Vein endothelial cell (primary cell): Measurements from ENCODE around the gene RTBDN. TPM values are rescaled to one million over a fixed set of nuclear protein-coding genes. Genes with fewer than 3 reads are reported as not detected.

Experiments
- small RNA-seq: library from RNA; depleted of rRNA; stranded (forward); fragments of <200 nt; gene quantifications from one replicate; pipeline ENCODE3, GENCODE V24; 2012
- total RNA-seq: library from RNA; depleted of rRNA; stranded (reverse); fragments of >200 nt; gene quantifications from 2 replicates; pipeline ENCODE4 v1.2.3, GENCODE V29; 2012

The RTBDN gene
- not detected in 2 replicates for total RNA-seq

GRCh38 chr19:12834566-12834943 lies at the start of gene RTBDN:
TSS of gene RTBDN (minus strand) at chr19:12834579. CDS start at chr19:12829979, 4,600 bp downstream.

GRCh38 chr19:12881172-12881808 lies 46.9 kb upstream of the RTBDN start, which contains the start of gene DNASE2:
TSS of gene DNASE2 (minus strand) at chr19:12881449. CDS start at chr19:12881375, 74 bp downstream.

DNA sequence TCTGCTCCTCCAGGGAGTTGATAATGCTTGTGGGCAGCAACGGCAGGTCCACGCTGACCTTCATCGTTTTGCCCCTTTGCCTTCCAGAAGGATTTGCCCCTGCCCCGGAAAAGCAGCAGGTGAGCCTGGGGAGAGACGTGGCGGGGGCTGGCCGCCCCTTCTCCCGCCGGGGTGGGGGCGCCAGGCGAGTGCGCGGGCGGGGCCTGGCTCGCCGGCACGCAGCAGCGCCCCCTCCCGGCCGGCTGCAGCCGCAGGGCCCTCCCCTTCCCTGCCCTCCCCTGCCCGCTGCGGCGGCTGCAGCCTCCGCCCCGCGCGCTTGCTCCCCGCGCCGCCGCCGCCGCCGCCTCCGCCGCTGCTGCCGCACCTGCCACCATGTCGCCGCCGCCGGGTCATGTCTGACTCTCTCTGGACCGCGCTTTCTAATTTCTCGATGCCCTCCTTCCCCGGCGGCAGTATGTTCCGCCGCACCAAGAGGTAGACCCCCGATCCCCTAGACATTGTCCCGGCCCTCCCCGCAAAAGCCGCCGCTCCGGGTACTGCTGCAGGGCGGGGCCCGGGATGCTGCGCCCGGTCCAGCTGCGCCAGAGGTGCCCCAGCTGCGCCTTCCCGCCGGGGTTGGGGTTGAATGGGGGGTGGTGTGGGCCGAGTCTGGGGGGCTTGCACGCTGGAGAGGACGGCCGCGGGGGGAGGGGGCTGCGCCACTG lies 4.0 kb upstream of the RTBDN start, which contains the start of gene MAST1:
Gene MAST1, plus strand, starts transcription at position 334 of the 704 bp plus-strand sequence. Its CDS starts 58 bp downstream, at position 392.

GRCh38 chr19:12806242-12807081 lies 27.9 kb downstream of the RTBDN start, which contains the start of gene RNASEH2A:
TSS of gene RNASEH2A (plus strand) at chr19:12806584. CDS start at chr19:12806674, 90 bp downstream.

DNA sequence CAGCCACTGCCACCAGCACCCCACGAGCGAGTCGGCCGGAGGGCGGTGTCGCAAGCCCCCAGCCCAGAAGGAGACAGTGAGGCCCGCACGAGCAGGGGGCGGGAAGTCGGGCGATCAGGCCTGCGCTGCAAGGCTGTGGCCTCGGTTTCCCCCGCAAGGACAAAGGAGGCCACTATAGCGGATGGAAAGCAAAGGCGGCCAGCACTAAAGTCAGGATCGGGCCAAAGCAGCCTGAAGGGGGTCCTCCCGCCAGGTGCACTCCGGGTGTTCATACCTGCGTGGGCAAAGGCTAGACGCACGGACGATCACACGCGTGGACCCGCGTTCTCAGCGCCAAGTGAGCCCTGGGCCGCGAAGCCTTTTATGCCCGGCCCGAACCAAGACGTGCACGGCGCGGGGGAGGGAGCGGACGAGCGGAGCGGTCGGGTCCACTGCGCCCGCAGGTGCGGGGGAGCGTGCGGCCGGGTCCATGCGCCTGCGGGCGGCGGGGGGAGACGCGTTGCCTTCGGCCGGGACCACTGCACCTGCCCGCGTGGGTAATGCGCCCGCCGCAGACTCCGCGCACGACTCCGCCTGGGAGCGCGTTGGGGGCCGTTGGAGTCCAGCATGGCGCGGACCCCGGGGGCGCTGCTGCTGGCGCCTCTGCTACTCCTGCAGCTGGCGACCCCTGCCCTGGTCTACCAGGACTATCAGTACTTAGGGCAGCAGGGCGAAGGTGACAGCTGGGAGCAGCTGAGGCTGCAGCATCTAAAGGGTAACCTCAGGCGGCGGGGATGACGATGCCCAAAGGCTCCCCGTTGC lies 32.7 kb downstream of the RTBDN start, which contains the start of the genes PRDX2 and THSD8:
Gene PRDX2, minus strand, starts transcription at position 335 of the 801 bp plus-strand sequence. CDS start 539 bp downstream, outside the sequence.
Gene THSD8, plus strand, starts transcription at position 604 of the 801 bp plus-strand sequence. Its CDS starts 3 bp downstream, at position 607.

DNA sequence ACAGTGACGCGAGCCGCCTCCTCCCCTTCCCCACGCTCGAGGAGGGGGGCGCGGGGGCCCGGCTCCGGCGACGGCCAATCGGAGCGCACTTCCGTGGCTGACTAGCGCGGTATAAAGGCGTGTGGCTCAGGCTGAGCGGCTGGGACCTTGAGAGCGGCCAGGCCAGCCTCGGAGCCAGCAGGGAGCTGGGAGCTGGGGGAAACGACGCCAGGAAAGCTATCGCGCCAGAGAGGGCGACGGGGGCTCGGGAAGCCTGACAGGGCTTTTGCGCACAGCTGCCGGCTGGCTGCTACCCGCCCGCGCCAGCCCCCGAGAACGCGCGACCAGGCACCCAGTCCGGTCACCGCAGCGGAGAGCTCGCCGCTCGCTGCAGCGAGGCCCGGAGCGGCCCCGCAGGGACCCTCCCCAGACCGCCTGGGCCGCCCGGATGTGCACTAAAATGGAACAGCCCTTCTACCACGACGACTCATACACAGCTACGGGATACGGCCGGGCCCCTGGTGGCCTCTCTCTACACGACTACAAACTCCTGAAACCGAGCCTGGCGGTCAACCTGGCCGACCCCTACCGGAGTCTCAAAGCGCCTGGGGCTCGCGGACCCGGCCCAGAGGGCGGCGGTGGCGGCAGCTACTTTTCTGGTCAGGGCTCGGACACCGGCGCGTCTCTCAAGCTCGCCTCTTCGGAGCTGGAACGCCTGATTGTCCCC lies 42.9 kb downstream of the RTBDN start, which contains the start of gene JUNB:
Gene JUNB, plus strand, starts transcription at position 142 of the 706 bp plus-strand sequence. Its CDS starts 286 bp downstream, at position 428.

Small RNAs within 50 kb of the gene (small RNA-seq; reads per million reads assigned to genes)
- not detected for gene MIR5684
- gene MIR6794: not detected

Other genes with a start within 250 kb of the RTBDN start
- gene ZNF490, start 223.8 kb downstream of the RTBDN start, total RNA-seq: 7.2 and 9.9 TPM in 2 replicates
- 18.3 and 20.6 TPM in 2 replicates for gene ZNF791, start 223.7 kb downstream of the RTBDN start, total RNA-seq
- 51.2 and 53.2 TPM in 2 replicates for gene MAN2B1, start 167.8 kb downstream of the RTBDN start, total RNA-seq
- 4.9 and 8.8 TPM in 2 replicates for gene WDR83, start 167.8 kb downstream of the RTBDN start, total RNA-seq
- gene DHPS, start 152.7 kb downstream of the RTBDN start, total RNA-seq: 52.6 and 53.0 TPM in 2 replicates
- gene GNG14, start 146.6 kb downstream of the RTBDN start, total RNA-seq: not detected in 2 replicates
- gene FBXW9, start 137.9 kb downstream of the RTBDN start, total RNA-seq: 16.5 and 21.9 TPM in 2 replicates
- gene TNPO2, start 110.6 kb downstream of the RTBDN start, total RNA-seq: 55.5 and 61.4 TPM in 2 replicates
- gene TRIR, start 99.9 kb downstream of the RTBDN start, total RNA-seq: 169 and 191 TPM in 2 replicates
- gene GET3, start 97.1 kb downstream of the RTBDN start, total RNA-seq: 89.2 and 91.0 TPM in 2 replicates
- not detected in 2 replicates for gene BEST2, start 82.8 kb downstream of the RTBDN start, total RNA-seq
- gene HOOK2, start 59.0 kb downstream of the RTBDN start, total RNA-seq: 9.0 and 9.5 TPM in 2 replicates
- 57.4 and 78.7 TPM in 2 replicates for gene JUNB, start 43.1 kb downstream of the RTBDN start, total RNA-seq
- gene PRDX2, start 32.8 kb downstream of the RTBDN start, total RNA-seq: 221 and 264 TPM in 2 replicates
- not detected in 2 replicates for gene THSD8, start 32.5 kb downstream of the RTBDN start, total RNA-seq
- gene RNASEH2A, start 28.0 kb downstream of the RTBDN start, total RNA-seq: 19.5 and 25.5 TPM in 2 replicates
- 0.29 and 0.33 TPM in 2 replicates for gene MAST1, start 3.9 kb upstream of the RTBDN start, total RNA-seq
- 16.8 and 20.9 TPM in 2 replicates for gene DNASE2, start 46.9 kb upstream of the RTBDN start, total RNA-seq
- not detected in 2 replicates for gene KLF1, start 52.6 kb upstream of the RTBDN start, total RNA-seq
- 30.1 and 33.7 TPM in 2 replicates for gene GCDH, start 56.6 kb upstream of the RTBDN start, total RNA-seq
- not detected in 2 replicates for gene SYCE2, start 84.7 kb upstream of the RTBDN start, total RNA-seq
- gene FARSA, start 99.1 kb upstream of the RTBDN start, total RNA-seq: 74.1 and 78.0 TPM in 2 replicates
- gene CALR, start 104.0 kb upstream of the RTBDN start, total RNA-seq: 2,084 and 2,158 TPM in 2 replicates
- 94.9 and 104 TPM in 2 replicates for gene RAD23A, start 111.3 kb upstream of the RTBDN start, total RNA-seq
- 20.9 and 21.0 TPM in 2 replicates for gene GADD45GIP1, start 122.6 kb upstream of the RTBDN start, total RNA-seq
- not detected in 2 replicates for gene DAND5, start 135.0 kb upstream of the RTBDN start, total RNA-seq
- gene NFIX, start 160.9 kb upstream of the RTBDN start, total RNA-seq: 13.2 and 16.0 TPM in 2 replicates